ENCODE measurements around the gene ATAD3A.

- TF ChIP-seq REST (IDR thresholded peaks at IDR 0.05; ENCODE audit: unreplicated experiment): no peak
- no peak for TF ChIP-seq CTCF (conservative IDR thresholded peaks at IDR 0.05; ENCODE audit: low read depth in 2 of 2)
- no peak for TF ChIP-seq ZNF331 (CRISPR knock-in tag; IDR thresholded peaks at IDR 0.05; ENCODE audit: low read depth)
- TF ChIP-seq POLR2AphosphoS5 (IDR thresholded peaks at IDR 0.05; ENCODE audit: low read depth): 0 out of 2 replicates have a peak, but pooled peaks have one; percentile 53
- TF ChIP-seq EZH2 (IDR thresholded peaks at IDR 0.05; ENCODE audit: low read depth, unreplicated experiment): no peak
- no peak for TF ChIP-seq ETS1 (IDR thresholded peaks at IDR 0.05)
Measured at GRCh38 chr1:1540090-1540817, 28.3 kb downstream of the ATAD3A start, which contains the start of gene TMEM240.

All from GM23338 (cell line).